Measurements from ENCODE around the gene SPATA45. TPM values are rescaled to one million over a fixed set of nuclear protein-coding genes. Genes with fewer than 3 reads are reported as not detected.

Gene SPATA45
- total and polyA plus RNA-seq, 2 of the 4 experiments (the other 2 are of a cell fraction) = not detected

GRCh38 chr1:212828395-212828794, 19.1 kb downstream of the SPATA45 start:
- Histone ChIP-seq H2BK15ac (ENCODE audit: low read depth, low read length) (no peak overlapping the region), H3K27me3 (ENCODE audit: control insufficient read depth, insufficient read depth, low read length) (no peaks in the 10 kb centered on the region), H3K56ac (ENCODE audit: extremely low read depth, insufficient read depth, low read length) (no peak overlapping the region), H3K4ac (ENCODE audit: low read depth, low read length) (no peak overlapping the region), H2BK20ac (ENCODE audit: low read depth, low read length) (no peak overlapping the region), H3K36me3 (ENCODE audit: control insufficient read depth, insufficient read depth, low read length) (no peaks in the 10 kb centered on the region), H3K9ac (ENCODE audit: low read depth, low read length) (no peak overlapping the region), H3K18ac (ENCODE audit: low read depth, low read length) (no peak overlapping the region), H2BK5ac (ENCODE audit: low read depth, low read length, poor library complexity, severe bottlenecking) (no peak overlapping the region), H2AFZ (replicated peaks; ENCODE audit: low read length, poor library complexity) (no peak overlapping the region), H4K91ac (ENCODE audit: insufficient read depth, low read depth, low read length) (no peak overlapping the region), H2AK5ac (ENCODE audit: low read depth, low read length) (no peak overlapping the region), H2AK9ac (replicated peaks; ENCODE audit: low read depth, low read length, poor library complexity) (no peak overlapping the region), H3K23ac (ENCODE audit: low read depth, low read length) (no peak overlapping the region), H3K27ac (ENCODE audit: insufficient read depth, low read length) (no peak overlapping the region), H2BK120ac (ENCODE audit: low read depth, low read length) (no peak overlapping the region), H4K20me1 (ENCODE audit: insufficient read depth, low read length) (no peaks in the 10 kb centered on the region), H3K9me3 (ENCODE audit: control insufficient read depth, insufficient read depth, low read length) (peaks cover 20% of the 10 kb centered on the region), H3K79me1 (ENCODE audit: low read depth in 1 of 2, low read length in 2 of 2) (no peaks in the 10 kb centered on the region), H4K5ac (ENCODE audit: low read depth, low read length) (no peak overlapping the region), H3K4me3 (ENCODE audit: insufficient read depth, low read depth, low read length) (no peak overlapping the region), H3K4me1 (ENCODE audit: control insufficient read depth, insufficient read depth, low read length) (no peaks in the 10 kb centered on the region), H3K4me2 (ENCODE audit: low read depth, low read length) (no peak overlapping the region), H3K9me1 (ENCODE audit: insufficient read depth, low read length) (no peaks in the 10 kb centered on the region), H4K8ac (ENCODE audit: low read depth in 2 of 2, low read length in 2 of 2) (no peak overlapping the region), H3K14ac (replicated peaks; ENCODE audit: low read depth, low read length) (no peak overlapping the region)
- in situ Hi-C loops (cut with MboI; ENCODE audit: low sequenced_read_pairs) (no loop called here), dilution Hi-C loops (cut with HindIII; ENCODE audit: low sequenced_read_pairs, unreplicated experiment) (no loop called here), intact Hi-C loops (cut with micrococcal nuclease) (no loop called here)
- CTCF ChIA-PET = interaction anchor here (1.1 kb wide), 1 partner anchor 10 kb away, joined by 3 read pairs; no protein-coding TSS in a partner anchor
- no peak for DNase-seq
- ATAC-seq (ENCODE audit: low read depth) = no peak
- no CpG with 5 or more reads among the region's 2 CpGs for WGBS, 2 experiments (ENCODE audit: extremely low coverage in 2 of 2, insufficient read length in 1 of 2)
- TF ChIP-seq CEBPB (IDR thresholded peaks at IDR 0.05; ENCODE audit: low read depth, low read length) = no peak
- TF ChIP-seq RCOR1 (IDR thresholded peaks at IDR 0.05; ENCODE audit: insufficient replicate concordance, low read length) = no peak
- no peak for TF ChIP-seq FOS (IDR thresholded peaks at IDR 0.05; ENCODE audit: low read depth, low read length)
- no peak for TF ChIP-seq MAFK (IDR thresholded peaks at IDR 0.05; ENCODE audit: low read depth, low read length)
- TF ChIP-seq NFE2L2 (IDR thresholded peaks at IDR 0.05; ENCODE audit: low read depth, low read length) = no peak
- TF ChIP-seq BHLHE40 (IDR thresholded peaks at IDR 0.05; ENCODE audit: low read depth, low read length) = no peak
- TF ChIP-seq RAD21 (IDR thresholded peaks at IDR 0.05; ENCODE audit: low read length) = no peak
- no peak for TF ChIP-seq SMC3 (IDR thresholded peaks at IDR 0.05; ENCODE audit: low read depth, low read length)
- TF ChIP-seq CHD1 (IDR thresholded peaks at IDR 0.05; ENCODE audit: low read depth, low read length) = no peak
- no peak for TF ChIP-seq MXI1 (IDR thresholded peaks at IDR 0.05; ENCODE audit: borderline replicate concordance, low read depth, low read length)
- TF ChIP-seq, protein P1, sequence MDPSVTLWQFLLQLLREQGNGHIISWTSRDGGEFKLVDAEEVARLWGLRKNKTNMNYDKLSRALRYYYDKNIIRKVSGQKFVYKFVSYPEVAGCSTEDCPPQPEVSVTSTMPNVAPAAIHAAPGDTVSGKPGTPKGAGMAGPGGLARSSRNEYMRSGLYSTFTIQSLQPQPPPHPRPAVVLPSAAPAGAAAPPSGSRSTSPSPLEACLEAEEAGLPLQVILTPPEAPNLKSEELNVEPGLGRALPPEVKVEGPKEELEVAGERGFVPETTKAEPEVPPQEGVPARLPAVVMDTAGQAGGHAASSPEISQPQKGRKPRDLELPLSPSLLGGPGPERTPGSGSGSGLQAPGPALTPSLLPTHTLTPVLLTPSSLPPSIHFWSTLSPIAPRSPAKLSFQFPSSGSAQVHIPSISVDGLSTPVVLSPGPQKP (IDR thresholded peaks at IDR 0.05; ENCODE audit: borderline replicate concordance, low read depth, low read length) = no peak
- no peak for TF ChIP-seq POLR2A (IDR thresholded peaks at IDR 0.05; ENCODE audit: low read depth, low read length)
- TF ChIP-seq CTCF (conservative IDR thresholded peaks at IDR 0.05; ENCODE audit: low read depth, low read length) = no peak
- TF ChIP-seq USF2 (IDR thresholded peaks at IDR 0.05; ENCODE audit: low read depth, low read length) = no peak
- no peak for TF ChIP-seq MAZ (IDR thresholded peaks at IDR 0.05; ENCODE audit: borderline replicate concordance, low read depth, low read length)
- no peak for TF ChIP-seq RFX5 (IDR thresholded peaks at IDR 0.05; ENCODE audit: low read depth, low read length)
- BruUV-seq (replicated peaks) = no TSS peak
- POLR2A ChIA-PET (ENCODE audit: unreplicated experiment) = no interaction called here

Measured in IMR-90 (cell line).